HepG2 (cell line): Measurements from ENCODE around the gene TTLL7.

Source experiments
- FOXK1 ChIP-seq: sonication (generic); formaldehyde crosslinking; IDR thresholded peaks from 2 replicates; pipeline ENCODE4 v1.4.0; 2020; ENCODE audit warnings: low read depth, missing genetic modification reagents, borderline replicate concordance
- HHEX ChIP-seq: IDR thresholded peaks from 2 replicates; pipeline ENCODE4 v1.6.1; 2016; ENCODE audit warnings: control low read depth
- SALL2 ChIP-seq: sonication (generic); formaldehyde crosslinking; IDR thresholded peaks from 2 replicates; pipeline ENCODE4 v1.8.1; 2023; ENCODE audit warnings: mild to moderate bottlenecking, missing genetic modification reagents, inconsistent platforms
- SRY ChIP-seq: sonication (generic); formaldehyde crosslinking; IDR thresholded peaks from 2 replicates; pipeline ENCODE4 v1.8.0; 2022; ENCODE audit warnings: mild to moderate bottlenecking, missing genetic modification reagents
- TARDBP ChIP-seq: sonication (generic); formaldehyde crosslinking; IDR thresholded peaks from 2 replicates; pipeline ENCODE4 v1.8.0; 2022; ENCODE audit warnings: mild to moderate bottlenecking, missing genetic modification reagents
- ZNF280D ChIP-seq: sonication (generic); formaldehyde crosslinking; IDR thresholded peaks from 2 replicates; pipeline ENCODE4 v1.5.1; 2020; ENCODE audit warnings: mild to moderate bottlenecking, missing genetic modification reagents
- TF ChIP-seq, protein P1 (sequence below): IDR thresholded peaks from 2 replicates; pipeline ENCODE4 v1.6.1; 2016; ENCODE audit warnings: missing compliant biosample characterization, missing genetic modification reagents, borderline replicate concordance
- TF ChIP-seq, protein P2 (sequence below): sonication (generic); formaldehyde crosslinking; IDR thresholded peaks from 2 replicates; pipeline ENCODE4 v1.5.0; 2020; ENCODE audit warnings: mild to moderate bottlenecking, missing genetic modification reagents

- no peak for TF ChIP-seq HHEX (CRISPR knock-in tag)
- no peak for TF ChIP-seq ZNF280D (CRISPR knock-in tag)
- no peak for TF ChIP-seq FOXK1 (CRISPR knock-in tag)
- TF ChIP-seq, protein P1, sequence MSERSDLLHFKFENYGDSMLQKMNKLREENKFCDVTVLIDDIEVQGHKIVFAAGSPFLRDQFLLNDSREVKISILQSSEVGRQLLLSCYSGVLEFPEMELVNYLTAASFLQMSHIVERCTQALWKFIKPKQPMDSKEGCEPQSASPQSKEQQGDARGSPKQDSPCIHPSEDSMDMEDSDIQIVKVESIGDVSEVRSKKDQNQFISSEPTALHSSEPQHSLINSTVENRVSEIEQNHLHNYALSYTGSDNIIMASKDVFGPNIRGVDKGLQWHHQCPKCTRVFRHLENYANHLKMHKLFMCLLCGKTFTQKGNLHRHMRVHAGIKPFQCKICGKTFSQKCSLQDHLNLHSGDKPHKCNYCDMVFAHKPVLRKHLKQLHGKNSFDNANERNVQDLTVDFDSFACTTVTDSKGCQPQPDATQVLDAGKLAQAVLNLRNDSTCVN (CRISPR knock-in tag) = no peak
- no peak for TF ChIP-seq SRY
- TF ChIP-seq SALL2 (CRISPR knock-in tag) = no peak
- TF ChIP-seq, protein P2, sequence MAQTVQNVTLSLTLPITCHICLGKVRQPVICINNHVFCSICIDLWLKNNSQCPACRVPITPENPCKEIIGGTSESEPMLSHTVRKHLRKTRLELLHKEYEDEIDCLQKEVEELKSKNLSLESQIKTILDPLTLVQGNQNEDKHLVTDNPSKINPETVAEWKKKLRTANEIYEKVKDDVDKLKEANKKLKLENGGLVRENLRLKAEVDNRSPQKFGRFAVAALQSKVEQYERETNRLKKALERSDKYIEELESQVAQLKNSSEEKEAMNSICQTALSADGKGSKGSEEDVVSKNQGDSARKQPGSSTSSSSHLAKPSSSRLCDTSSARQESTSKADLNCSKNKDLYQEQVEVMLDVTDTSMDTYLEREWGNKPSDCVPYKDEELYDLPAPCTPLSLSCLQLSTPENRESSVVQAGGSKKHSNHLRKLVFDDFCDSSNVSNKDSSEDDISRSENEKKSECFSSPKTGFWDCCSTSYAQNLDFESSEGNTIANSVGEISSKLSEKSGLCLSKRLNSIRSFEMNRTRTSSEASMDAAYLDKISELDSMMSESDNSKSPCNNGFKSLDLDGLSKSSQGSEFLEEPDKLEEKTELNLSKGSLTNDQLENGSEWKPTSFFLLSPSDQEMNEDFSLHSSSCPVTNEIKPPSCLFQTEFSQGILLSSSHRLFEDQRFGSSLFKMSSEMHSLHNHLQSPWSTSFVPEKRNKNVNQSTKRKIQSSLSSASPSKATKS (CRISPR knock-in tag) = no peak
- no peak for TF ChIP-seq TARDBP
Observed at GRCh38 chr1:84019217-84019616, 20.3 kb upstream of the TTLL7 start.
